GM21360 (cell line): ENCODE results near the gene NRG2.

ENCODE experiments used
- ATAC-seq: cut with Tn5 transposase; IDR thresholded peaks from one replicate; pipeline ENCODE4 v1.9.1; 2021; ENCODE audit warnings: mild to moderate bottlenecking, moderate library complexity; ENCODE audit not compliant: unreplicated experiment

The NRG2 gene

GRCh38 chr5:140041492-140042392 is 1.4 kb downstream of the NRG2 start:
- no peak for ATAC-seq

GRCh38 chr5:140041099-140041491 is 2.0 kb downstream of the NRG2 start:
- ATAC-seq, result no peak

DNA sequence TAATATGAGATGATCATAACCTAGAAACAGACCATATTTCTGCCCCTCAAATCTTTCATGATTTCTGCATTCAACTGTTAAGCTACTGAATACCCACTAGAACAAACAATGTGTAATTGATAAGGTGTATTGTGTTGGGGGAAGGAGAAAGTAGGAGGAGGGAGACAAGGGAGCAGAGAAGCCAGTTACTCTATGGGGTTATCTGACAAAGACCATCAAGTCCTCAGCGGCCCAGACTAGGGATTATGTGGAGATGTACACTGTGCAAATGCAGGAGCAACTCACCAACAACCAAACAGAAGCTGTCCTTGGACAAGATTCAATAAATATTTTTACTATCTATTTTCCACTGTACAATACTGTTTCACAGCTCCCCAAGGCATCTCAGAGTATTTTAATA is 2.7 kb downstream of the NRG2 start:
- no peak for ATAC-seq

- no peak for ATAC-seq
These were observed 3.5 kb downstream of the NRG2 start for GRCh38 chr5:140039561-140039960.

- no peak for ATAC-seq
These were observed 4.6 kb downstream of the NRG2 start for GRCh38 chr5:140038373-140038957.

GRCh38 chr5:140037012-140037411 is 6.1 kb downstream of the NRG2 start:
- no peak for ATAC-seq

DNA sequence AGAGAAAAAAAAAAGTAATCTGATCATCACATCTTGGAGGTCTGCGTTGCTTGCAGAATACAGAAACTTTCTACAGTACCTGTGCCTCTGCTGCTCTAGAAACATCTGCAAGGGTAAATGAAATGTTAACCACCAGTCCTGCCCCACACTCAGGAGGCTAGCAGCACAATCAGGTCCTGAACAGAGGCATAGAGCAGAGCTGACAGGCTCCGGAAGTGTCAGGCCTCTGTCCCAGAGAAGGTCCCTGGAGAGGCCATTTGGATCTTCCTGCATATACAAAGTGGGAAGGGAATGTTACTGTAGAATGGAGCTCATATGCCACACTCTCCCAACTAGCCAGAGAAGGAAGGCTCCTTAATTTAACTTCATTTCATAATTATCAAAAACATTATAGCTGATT is 7.2 kb downstream of the NRG2 start:
- no peak for ATAC-seq

- no peak for ATAC-seq
These were observed 9.9 kb downstream of the NRG2 start for GRCh38 chr5:140033037-140033760.

DNA sequence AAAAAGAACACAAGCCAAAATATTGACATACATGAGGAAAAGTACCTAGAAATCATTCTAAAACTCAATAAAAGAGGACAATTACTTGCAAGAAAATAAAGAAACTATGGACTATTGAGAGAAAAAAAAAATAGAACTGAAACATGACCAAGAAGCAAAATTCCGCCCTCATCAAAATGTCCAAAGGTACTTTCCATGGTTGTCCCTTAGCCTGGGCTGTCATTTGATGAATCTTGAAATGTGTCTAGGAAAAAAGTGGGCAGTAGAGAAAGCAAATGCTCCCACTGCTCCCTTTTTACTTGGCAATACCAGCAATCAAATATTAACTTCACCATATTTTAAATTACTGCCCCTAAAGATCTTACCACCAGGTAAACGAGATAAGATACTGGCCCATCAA is 10.8 kb downstream of the NRG2 start:
- ATAC-seq, result no peak

GRCh38 chr5:140027807-140028206 is 15.3 kb downstream of the NRG2 start:
- no peak for ATAC-seq

DNA sequence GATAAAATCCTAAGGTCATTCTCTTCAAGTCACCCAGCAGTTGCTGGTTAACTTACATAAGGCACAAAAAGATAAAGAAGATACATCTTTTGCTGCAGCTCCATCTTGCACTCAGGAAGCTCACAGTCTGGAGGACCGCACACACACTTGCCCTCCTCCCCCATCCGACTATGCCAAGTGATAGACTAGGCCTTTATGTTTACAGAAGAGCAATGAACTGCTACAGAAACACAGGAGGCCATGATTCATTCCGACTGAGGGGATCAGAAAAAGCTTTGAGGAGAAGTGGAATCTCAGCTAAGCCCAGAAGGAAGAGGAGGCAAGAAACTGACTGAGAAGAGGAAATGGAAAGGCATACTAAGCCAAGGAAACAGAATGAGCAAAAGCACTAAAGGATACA is 17.4 kb downstream of the NRG2 start:
- ATAC-seq, result no peak

DNA sequence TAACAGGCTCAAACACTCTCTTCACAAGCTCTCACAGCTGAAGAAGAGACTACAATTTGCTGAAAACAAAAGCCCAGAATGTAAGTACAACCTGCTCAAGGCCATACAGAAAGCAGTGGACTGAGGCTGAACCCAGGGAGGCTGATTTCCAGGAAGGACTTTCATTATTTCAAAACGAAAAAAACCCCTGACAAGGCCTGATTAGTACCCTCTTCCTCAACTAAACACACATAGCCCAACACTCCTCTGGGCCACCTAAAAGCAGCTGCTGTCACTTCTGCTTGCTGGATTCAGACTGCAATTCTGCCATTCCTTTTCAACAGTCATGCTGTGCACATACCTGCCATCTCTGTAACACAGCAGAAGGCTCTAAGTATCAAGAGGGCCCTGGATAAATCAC is 18.2 kb downstream of the NRG2 start:
- ATAC-seq, result no peak

- ATAC-seq, result no peak
These were observed 19.4 kb downstream of the NRG2 start for GRCh38 chr5:140023611-140024191.

DNA sequence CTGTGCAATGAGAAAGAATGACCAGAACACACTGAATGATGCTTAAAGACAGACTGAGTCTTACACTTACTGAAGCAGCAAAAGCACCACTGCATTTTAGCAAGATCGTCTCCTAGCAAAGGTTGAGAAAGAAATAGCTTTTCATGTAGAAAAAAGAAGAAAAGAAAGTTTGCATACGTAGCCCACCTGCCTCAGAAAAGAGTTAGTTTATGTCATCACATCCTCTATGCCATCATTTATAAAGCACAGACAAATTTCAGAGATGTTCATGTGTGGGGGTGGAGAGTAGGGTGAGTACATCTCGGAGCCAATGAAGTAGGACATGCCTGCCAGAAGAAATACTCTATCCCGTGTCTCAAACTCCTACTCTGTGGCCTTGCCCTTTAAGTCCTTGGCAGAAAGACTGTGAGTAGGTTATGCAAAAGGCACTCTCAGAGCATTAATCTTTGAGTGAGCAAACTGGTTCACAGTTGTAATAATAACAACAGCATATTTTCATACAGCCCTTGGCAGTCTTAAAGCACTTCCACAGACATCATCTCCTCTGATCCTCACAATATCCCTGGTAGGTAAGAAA is 22.4 kb downstream of the NRG2 start:
- ATAC-seq, result no peak

- ATAC-seq, result no peak
These were observed 24.0 kb downstream of the NRG2 start for GRCh38 chr5:140018920-140019644.

DNA sequence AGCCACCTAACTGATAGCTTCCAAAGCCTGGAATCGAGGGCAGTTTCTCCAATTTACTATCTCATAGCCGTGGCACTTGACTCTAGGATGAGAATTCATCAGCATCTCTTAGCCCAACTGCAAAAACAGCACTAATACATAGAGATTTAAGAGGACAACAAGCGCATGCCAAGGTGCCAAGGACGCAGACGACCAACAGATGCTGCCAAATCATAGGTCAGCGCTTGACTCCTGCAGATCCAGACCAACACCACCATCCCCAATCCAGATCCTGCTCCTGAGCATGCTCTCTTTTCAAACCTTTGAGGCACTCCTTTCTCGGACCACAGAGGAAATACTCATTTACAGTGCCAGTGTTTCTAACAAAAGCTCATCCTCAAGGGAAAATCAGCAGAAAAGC is 24.6 kb downstream of the NRG2 start:
- ATAC-seq, result no peak

- ATAC-seq, result no peak
These were observed 25.0 kb downstream of the NRG2 start for GRCh38 chr5:140018096-140018481.

GRCh38 chr5:140017397-140018095 is 25.6 kb downstream of the NRG2 start:
- ATAC-seq, result no peak

- ATAC-seq, result no peak
These were observed 27.4 kb downstream of the NRG2 start for GRCh38 chr5:140015706-140016105.

- no peak for ATAC-seq
These were observed 28.3 kb downstream of the NRG2 start for GRCh38 chr5:140014751-140015150.
